H9 (cell line): ENCODE results near the gene PSMD1. TPM values are rescaled to one million over a fixed set of nuclear protein-coding genes. Genes with fewer than 3 reads are reported as not detected.

ENCODE experiments used
- DNase-seq: peaks from one replicate; pipeline ENCODE4 v3.0.0-alpha.2; 2017
- H2AFZ ChIP-seq: one replicate; pipeline ENCODE4 v1.6.1; 2013; ENCODE audit warnings: mild to moderate bottlenecking, low read length, control low read depth, moderate library complexity
- H2AK5ac ChIP-seq: 2 replicates; pipeline ENCODE4 v1.6.1; 2013; ENCODE audit warnings: low read length, control low read depth, mixed read lengths; ENCODE audit not compliant: insufficient read length
- H2BK120ac ChIP-seq: one replicate; pipeline ENCODE4 v1.6.1; 2013; ENCODE audit warnings: low read depth, mild to moderate bottlenecking, low read length, control low read depth, inconsistent platforms; ENCODE audit not compliant: poor library complexity, severe bottlenecking
- H2BK12ac ChIP-seq: 2 replicates; pipeline ENCODE4 v1.6.1; 2013; ENCODE audit warnings: low read length, control low read depth, mixed read lengths, low read depth; ENCODE audit not compliant: insufficient read length
- H2BK15ac ChIP-seq: 2 replicates; pipeline ENCODE4 v1.6.1; 2013; ENCODE audit warnings: low read depth, low read length, control low read depth
- H2BK20ac ChIP-seq: one replicate; pipeline ENCODE4 v1.6.1; 2013; ENCODE audit warnings: low read depth, mild to moderate bottlenecking, low read length, control low read depth, inconsistent platforms; ENCODE audit not compliant: poor library complexity, severe bottlenecking
- H2BK5ac ChIP-seq: 2 replicates; pipeline ENCODE4 v1.6.1; 2013; ENCODE audit warnings: low read length, control low read depth, mixed read lengths; ENCODE audit not compliant: insufficient read length
- H3K14ac ChIP-seq: 2 replicates; pipeline ENCODE4 v1.6.1; 2013; ENCODE audit warnings: low read length, control low read depth; ENCODE audit not compliant: insufficient read depth
- H3K18ac ChIP-seq: 2 replicates; pipeline ENCODE4 v1.6.1; 2013; ENCODE audit warnings: low read depth, mild to moderate bottlenecking, mixed read lengths, low read length, control low read depth; ENCODE audit not compliant: insufficient read length
- H3K23ac ChIP-seq: 2 replicates; pipeline ENCODE4 v1.6.1; 2013; ENCODE audit warnings: low read length, control low read depth, mixed read lengths, low read depth; ENCODE audit not compliant: insufficient read length
- H3K23me2 ChIP-seq: 2 replicates; pipeline ENCODE4 v1.6.1; 2013; ENCODE audit warnings: low read depth, mild to moderate bottlenecking, mixed read lengths, low read length, control low read depth; ENCODE audit not compliant: insufficient read length, poor library complexity, severe bottlenecking
- H3K27ac ChIP-seq: 2 replicates; pipeline ENCODE4 v1.5.1; 2013; ENCODE audit warnings: low read length, control low read depth, mixed read lengths, low read depth; ENCODE audit not compliant: insufficient read length
- H3K27me3 ChIP-seq: 2 replicates; pipeline ENCODE4 v1.6.1; 2013; ENCODE audit warnings: low read length, control low read depth, inconsistent platforms; ENCODE audit not compliant: insufficient read depth
- H3K4ac ChIP-seq: 2 replicates; pipeline ENCODE4 v1.6.1; 2013; ENCODE audit warnings: low read depth, mild to moderate bottlenecking, control low read depth, inconsistent platforms, low read length, moderate library complexity
- H3K4me1 ChIP-seq: 2 replicates; pipeline ENCODE4 v1.6.1; 2013; ENCODE audit warnings: low read length, control low read depth, inconsistent platforms; ENCODE audit not compliant: insufficient read depth
- H3K4me2 ChIP-seq: 2 replicates; pipeline ENCODE4 v1.6.1; 2013; ENCODE audit warnings: low read length, control low read depth, mixed read lengths; ENCODE audit not compliant: insufficient read length, insufficient read depth
- H3K56ac ChIP-seq: 2 replicates; pipeline ENCODE4 v1.6.1; 2013; ENCODE audit warnings: low read depth, mild to moderate bottlenecking, mixed read lengths, low read length, control low read depth; ENCODE audit not compliant: insufficient read length
- H3K79me1 ChIP-seq: 2 replicates; pipeline ENCODE4 v1.6.1; 2013; ENCODE audit warnings: low read depth, mild to moderate bottlenecking, moderate library complexity, low read length, control low read depth, inconsistent platforms; ENCODE audit not compliant: insufficient read depth, poor library complexity, severe bottlenecking
- H3K79me2 ChIP-seq: 2 replicates; pipeline ENCODE4 v1.6.1; 2013; ENCODE audit warnings: low read length, control low read depth, inconsistent platforms; ENCODE audit not compliant: insufficient read depth
- H3K9ac ChIP-seq: 2 replicates; pipeline ENCODE4 v1.6.1; 2013; ENCODE audit warnings: low read length, control low read depth, mixed read lengths; ENCODE audit not compliant: insufficient read length; ENCODE audit errors: extremely low read depth
- H3K9me3 ChIP-seq: one replicate; pipeline ENCODE4 v1.6.1; 2013; ENCODE audit warnings: low read depth, low read length, inconsistent platforms; ENCODE audit not compliant: control insufficient read depth
- H3T11ph ChIP-seq: one replicate; pipeline ENCODE4 v1.6.1; 2013; ENCODE audit warnings: mild to moderate bottlenecking, low read length, control low read depth, inconsistent platforms
- H4K20me1 ChIP-seq: one replicate; pipeline ENCODE4 v1.6.1; 2013; ENCODE audit not compliant: control insufficient read depth, insufficient read length, insufficient read depth
- H4K5ac ChIP-seq: 2 replicates; pipeline ENCODE4 v1.6.1; 2013; ENCODE audit warnings: low read depth, mild to moderate bottlenecking, mixed read lengths, low read length, control low read depth; ENCODE audit not compliant: insufficient read length
- H4K8ac ChIP-seq: replicated peaks from 2 replicates; pipeline ENCODE4 v1.6.1; 2013; ENCODE audit warnings: low read length, control low read depth, mixed read lengths, low read depth; ENCODE audit not compliant: insufficient read length
- H4K91ac ChIP-seq: 2 replicates; pipeline ENCODE4 v1.6.1; 2013; ENCODE audit warnings: low read depth, mild to moderate bottlenecking, moderate library complexity, mixed read lengths, low read length, control low read depth; ENCODE audit not compliant: insufficient read length
- H3K27ac Mint-ChIP-seq, 3 experiments: 2 replicates in 2 of 3; 3 replicates in 1 of 3; pipeline ENCODE4 v1.8.0; 2020 to 2021; ENCODE audit warnings: mixed read lengths in 3 of 3, mild to moderate bottlenecking in 1 of 3, moderate library complexity in 1 of 3
- H3K27me3 Mint-ChIP-seq: 2 replicates; pipeline ENCODE4 v1.8.0; 2021; ENCODE audit warnings: low read depth, mild to moderate bottlenecking, moderate library complexity, mixed read lengths
- H3K36me3 Mint-ChIP-seq, 3 experiments: 2 replicates in 2 of 3; 3 replicates in 1 of 3; pipeline ENCODE4 v1.8.0; 2020 to 2021; ENCODE audit warnings: low read depth in 3 of 3, mixed read lengths in 3 of 3; ENCODE audit not compliant: insufficient read depth in 1 of 3
- H3K4me1 Mint-ChIP-seq, 2 experiments: 2 replicates each; pipeline ENCODE4 v1.8.0; 2020; ENCODE audit warnings: mixed read lengths in 2 of 2
- H3K4me3 Mint-ChIP-seq, 2 experiments: 2 replicates in 1 of 2; 3 replicates in 1 of 2; pipeline ENCODE4 v1.8.0; 2020 to 2021; ENCODE audit warnings: mild to moderate bottlenecking in 2 of 2, mixed read lengths in 2 of 2, moderate library complexity in 1 of 2
- H3K9me3 Mint-ChIP-seq, 2 experiments: 2 replicates in 1 of 2; 3 replicates in 1 of 2; pipeline ENCODE4 v1.8.0; 2020; ENCODE audit warnings: mild to moderate bottlenecking in 2 of 2, mixed read lengths in 2 of 2, moderate library complexity in 1 of 2
- CTCF ChIP-seq: fragments of 200-600 bp; sonication (generic); conservative IDR thresholded peaks from 3 replicates; pipeline ENCODE4 v1.8.0; 2021; ENCODE audit warnings: antibody characterized with exemption, mild to moderate bottlenecking
- WGBS: extraction: QIAGEN DNeasy Blood & Tissue Kit; methylation state at CpG from one replicate; pipeline ENCODE4 v1.1.7; 2013; ENCODE audit warnings: missing lambda C conversion rate, low lambda C conversion rate, mixed read lengths; ENCODE audit not compliant: insufficient read length; ENCODE audit errors: extremely low coverage; 5-methylcytosine and 5-hydroxymethylcytosine counted together
- total RNA-seq: library from RNA; stranded (reverse); gene quantifications from 2 replicates; pipeline ENCODE4 v1.2.1, GENCODE V29; 2021

The PSMD1 gene
- total RNA-seq, 1 experiment from 2014 or later = 166 TPM

GRCh38 chr2:231201475-231201814 lies 144.8 kb downstream of the PSMD1 start:
- no peak overlapping the region for H2BK20ac ChIP-seq
- no peak overlapping the region for H3K4me3 Mint-ChIP-seq
- no peak for TF ChIP-seq CTCF
- H3K4me1 ChIP-seq = no peaks in the 10 kb centered on the region
- H2BK15ac ChIP-seq = no peak overlapping the region
- no peak overlapping the region for H4K91ac ChIP-seq
- no peak overlapping the region for H4K5ac ChIP-seq
- H3K14ac ChIP-seq = no peak overlapping the region
- no peaks in the 10 kb centered on the region; the same call in 1 of the 2 replicates for H3K79me2 ChIP-seq
- no peak overlapping the region for H3K9ac ChIP-seq
- no peak overlapping the region for H2AFZ ChIP-seq
- no peak overlapping the region for H3T11ph ChIP-seq
- no peaks in the 10 kb centered on the region for H3K79me1 ChIP-seq
- peak overlapping the region in 1 of 3 experiments; percentile 17; a peak in 1 of 7 replicates for H3K27ac Mint-ChIP-seq
- H2AK5ac ChIP-seq = no peak overlapping the region
- no peak overlapping the region for H3K4ac ChIP-seq
- no peak overlapping the region for H3K4me2 ChIP-seq
- peaks cover 3% of the 10 kb centered on the region for H3K23me2 ChIP-seq
- peaks cover 19 to 36% (median 29%) of the 10 kb centered on the region in 3 experiments for H3K36me3 Mint-ChIP-seq
- H2BK5ac ChIP-seq = no peak overlapping the region
- H3K18ac ChIP-seq = no peak overlapping the region
- H4K8ac ChIP-seq = no peak overlapping the region
- WGBS = no CpG with 5 or more reads among the region's 4 CpGs
- no peak overlapping the region for H3K27ac ChIP-seq
- H2BK120ac ChIP-seq = no peak overlapping the region
- peaks cover 3 to 8% of the 10 kb centered on the region in 2 experiments; a peak in 4 of 5 replicates for H3K9me3 Mint-ChIP-seq
- H3K27me3 ChIP-seq = no peaks in the 10 kb centered on the region
- no peaks in the 10 kb centered on the region for H3K9me3 ChIP-seq
- H3K4me1 Mint-ChIP-seq = peaks cover 22 to 23% of the 10 kb centered on the region in 2 experiments
- H3K27me3 Mint-ChIP-seq = no peaks in the 10 kb centered on the region; the same call in 1 of the 2 replicates
- no peak overlapping the region for H3K23ac ChIP-seq
- H4K20me1 ChIP-seq = no peaks in the 10 kb centered on the region
- H2BK12ac ChIP-seq = no peak overlapping the region
- no peak for DNase-seq
- H3K56ac ChIP-seq = no peak overlapping the region
